Stomach (tissue), 4 donors: ENCODE measurements around the gene CATSPER1.
A peak's percentile ranks its signal among the peaks of the same experiment; 100 is the strongest.

Experiments
- EP300 ChIP-seq: sonication (generic); formaldehyde crosslinking; IDR thresholded peaks from one replicate; pipeline ENCODE4 v1.6.1; 2017; ENCODE audit warnings: antibody characterized with exemption
- POLR2A ChIP-seq, 4 donors: fragments of 450-650 bp; IDR thresholded peaks; one replicate each; pipeline ENCODE4 v1.6.1; 2016; ENCODE audit warnings: antibody characterized with exemption in 4 of 4, control low read depth in 2 of 4, mild to moderate bottlenecking in 1 of 4, moderate library complexity in 1 of 4
- TF ChIP-seq, protein P1 (sequence below), 7 experiments: fragments of 450-650 bp in 4 of 7; fragments of 200-600 bp in 3 of 7; sonication (generic) in 3 of 7; IDR thresholded peaks; one replicate each; pipeline ENCODE4 v1.5.1; 2016 to 2019; ENCODE audit warnings: antibody characterized with exemption in 7 of 7, control low read depth in 2 of 7, mild to moderate bottlenecking in 1 of 7

DNA sequence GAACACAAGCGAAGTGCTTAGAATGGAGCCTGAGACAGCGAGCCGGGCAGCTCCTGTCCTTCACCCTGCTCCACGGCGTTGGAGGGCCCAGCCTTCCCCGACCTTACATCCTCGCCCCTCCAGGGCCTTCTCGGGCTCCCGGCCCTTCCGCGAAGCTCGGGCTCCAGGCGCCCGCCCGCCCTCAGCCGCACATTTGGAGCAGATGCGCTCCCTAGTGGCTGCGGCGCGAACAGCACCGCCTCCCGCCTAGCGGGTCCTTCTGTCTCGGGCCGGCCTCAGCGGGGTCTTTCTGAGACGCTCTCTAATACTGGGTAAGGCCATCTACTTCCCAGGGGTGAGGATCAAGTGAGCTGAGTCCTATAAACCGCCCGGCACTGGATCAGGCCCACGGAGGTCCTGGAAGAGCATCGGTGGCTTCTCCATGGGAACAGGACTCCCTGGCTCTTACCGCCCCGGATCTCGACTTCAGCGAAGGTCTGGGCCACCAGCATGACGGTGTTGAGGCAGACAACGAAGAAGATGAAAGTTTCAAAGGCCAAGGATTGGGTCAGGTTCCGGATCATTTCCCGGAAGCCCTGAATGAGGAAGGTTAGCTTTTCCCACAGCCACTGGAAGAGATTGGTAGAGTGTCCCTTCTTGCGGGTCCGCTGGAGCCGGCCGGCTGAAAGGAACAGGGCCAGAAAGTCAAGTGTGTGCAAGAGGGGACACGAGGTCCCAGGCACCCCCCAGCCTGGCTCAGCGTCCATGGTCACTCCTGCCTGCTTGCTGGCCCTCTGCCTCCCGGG, 3.7 kb downstream of the CATSPER1 start:
- TF ChIP-seq POLR2A (IDR thresholded peaks at IDR 0.05) (no peak), EP300 (no peak)
- TF ChIP-seq, protein P1, sequence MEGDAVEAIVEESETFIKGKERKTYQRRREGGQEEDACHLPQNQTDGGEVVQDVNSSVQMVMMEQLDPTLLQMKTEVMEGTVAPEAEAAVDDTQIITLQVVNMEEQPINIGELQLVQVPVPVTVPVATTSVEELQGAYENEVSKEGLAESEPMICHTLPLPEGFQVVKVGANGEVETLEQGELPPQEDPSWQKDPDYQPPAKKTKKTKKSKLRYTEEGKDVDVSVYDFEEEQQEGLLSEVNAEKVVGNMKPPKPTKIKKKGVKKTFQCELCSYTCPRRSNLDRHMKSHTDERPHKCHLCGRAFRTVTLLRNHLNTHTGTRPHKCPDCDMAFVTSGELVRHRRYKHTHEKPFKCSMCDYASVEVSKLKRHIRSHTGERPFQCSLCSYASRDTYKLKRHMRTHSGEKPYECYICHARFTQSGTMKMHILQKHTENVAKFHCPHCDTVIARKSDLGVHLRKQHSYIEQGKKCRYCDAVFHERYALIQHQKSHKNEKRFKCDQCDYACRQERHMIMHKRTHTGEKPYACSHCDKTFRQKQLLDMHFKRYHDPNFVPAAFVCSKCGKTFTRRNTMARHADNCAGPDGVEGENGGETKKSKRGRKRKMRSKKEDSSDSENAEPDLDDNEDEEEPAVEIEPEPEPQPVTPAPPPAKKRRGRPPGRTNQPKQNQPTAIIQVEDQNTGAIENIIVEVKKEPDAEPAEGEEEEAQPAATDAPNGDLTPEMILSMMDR (IDR thresholded peaks at IDR 0.05): peak in 5 of 7 experiments; percentile 74 to 99 (median 97)
